HUDEP-2 (cell line): ENCODE data around the gene RSPH6A.

Experiments used
- DNase-seq, 76 experiments: peaks; one replicate each; lab custom pipeline; 2025; ENCODE audit not compliant: unreplicated experiment in 76 of 76; lab: John Stamatoyannopoulos, UW

RSPH6A gene

GRCh38 chr19:45782162-45782691 is 32.9 kb downstream of the RSPH6A start, which contains the start of gene DMPK:
Gene DMPK (minus strand): TSS chr19:45782490. CDS start chr19:45782352, 138 bp downstream.
- peak in 1 of 76 experiments; percentile 32 for DNase-seq

- DNase-seq, result peak in 4 of 76 experiments; percentile 24 to 35 (median 26)
These were observed 33.6 kb downstream of the RSPH6A start for GRCh38 chr19:45781214-45782161.

- DNase-seq, result no peak
These were observed 34.5 kb downstream of the RSPH6A start for GRCh38 chr19:45780448-45781213.

GRCh38 chr19:45780146-45780447 is 35.0 kb downstream of the RSPH6A start:
- no peak for DNase-seq

- peak; percentile 38 to 100 (median 98) for DNase-seq
These were observed 35.6 kb downstream of the RSPH6A start for GRCh38 chr19:45779231-45780145.

- no peak for DNase-seq
These were observed 37.0 kb downstream of the RSPH6A start for GRCh38 chr19:45778010-45778661.

- DNase-seq, result no peak
These were observed 37.6 kb downstream of the RSPH6A start for GRCh38 chr19:45777395-45777961.

GRCh38 chr19:45774765-45775164 is 40.3 kb downstream of the RSPH6A start:
- DNase-seq, result peak in 1 of 76 experiments; percentile 20

GRCh38 chr19:45773384-45773783 is 41.7 kb downstream of the RSPH6A start:
- no peak for DNase-seq

- DNase-seq, result no peak
These were observed 42.2 kb downstream of the RSPH6A start for GRCh38 chr19:45772912-45773311.

- no peak for DNase-seq
These were observed 42.8 kb downstream of the RSPH6A start for GRCh38 chr19:45772130-45772840.

- no peak for DNase-seq
These were observed 43.7 kb downstream of the RSPH6A start for GRCh38 chr19:45771311-45771933.

- peak; percentile 92 to 100 (median 99) for DNase-seq
These were observed 44.7 kb downstream of the RSPH6A start for GRCh38 chr19:45770192-45771101.

- peak in 57 of 76 experiments; percentile 24 to 99 (median 63) for DNase-seq
These were observed 45.3 kb downstream of the RSPH6A start for GRCh38 chr19:45769821-45770191.

- peak; percentile 76 to 100 (median 99) for DNase-seq
These were observed 45.9 kb downstream of the RSPH6A start, which contains the start of gene SIX5 for GRCh38 chr19:45768984-45769782. Gene SIX5 (minus strand): TSS chr19:45769252. CDS start chr19:45768844, 408 bp downstream.

- peak in 39 of 76 experiments; percentile 12 to 73 (median 49) for DNase-seq
These were observed 46.5 kb downstream of the RSPH6A start for GRCh38 chr19:45768655-45768983.
